Activated naive CD4-positive, alpha-beta T cell treated with anti-CD3 and anti-CD28 coated beads, Interleukin-2, amount 10 ng/mL, durations not matched to agents 7 days and 5 days (primary cell): ENCODE results near the gene RANBP6.
"Not testable (repeated sequence)": the region's sequence is repeated elsewhere in the genome, so short reads cannot be mapped to it uniquely, and the experiment has no call there.

Source experiments
- CTCF ChIA-PET: fragments of 350-600 bp; sonication (Branson Sonifier 250); formaldehyde crosslinking; loops from one replicate; lab custom pipeline; 2021; ENCODE audit warnings: antibody characterized with exemption; lab: Charles Lee
- DNase-seq: peaks from one replicate; pipeline ENCODE4 v3.0.0-alpha.2; 2020
- H3K27ac Mint-ChIP-seq: one replicate; pipeline ENCODE4 v1.8.0; 2021; ENCODE audit warnings: mild to moderate bottlenecking, moderate library complexity, mixed read lengths
- H3K27me3 Mint-ChIP-seq: one replicate; pipeline ENCODE4 v1.8.0; 2021; ENCODE audit warnings: mild to moderate bottlenecking, mixed read lengths
- H3K36me3 Mint-ChIP-seq: one replicate; pipeline ENCODE4 v1.8.0; 2021; ENCODE audit warnings: mixed read lengths
- H3K4me1 Mint-ChIP-seq: one replicate; pipeline ENCODE4 v1.8.0; 2021; ENCODE audit warnings: mixed read lengths
- H3K4me3 Mint-ChIP-seq: one replicate; pipeline ENCODE4 v1.8.0; 2021; ENCODE audit warnings: mild to moderate bottlenecking, moderate library complexity, mixed read lengths
- H3K9me3 Mint-ChIP-seq: one replicate; pipeline ENCODE4 v1.8.0; 2021; ENCODE audit warnings: mixed read lengths

RANBP6 gene

DNA sequence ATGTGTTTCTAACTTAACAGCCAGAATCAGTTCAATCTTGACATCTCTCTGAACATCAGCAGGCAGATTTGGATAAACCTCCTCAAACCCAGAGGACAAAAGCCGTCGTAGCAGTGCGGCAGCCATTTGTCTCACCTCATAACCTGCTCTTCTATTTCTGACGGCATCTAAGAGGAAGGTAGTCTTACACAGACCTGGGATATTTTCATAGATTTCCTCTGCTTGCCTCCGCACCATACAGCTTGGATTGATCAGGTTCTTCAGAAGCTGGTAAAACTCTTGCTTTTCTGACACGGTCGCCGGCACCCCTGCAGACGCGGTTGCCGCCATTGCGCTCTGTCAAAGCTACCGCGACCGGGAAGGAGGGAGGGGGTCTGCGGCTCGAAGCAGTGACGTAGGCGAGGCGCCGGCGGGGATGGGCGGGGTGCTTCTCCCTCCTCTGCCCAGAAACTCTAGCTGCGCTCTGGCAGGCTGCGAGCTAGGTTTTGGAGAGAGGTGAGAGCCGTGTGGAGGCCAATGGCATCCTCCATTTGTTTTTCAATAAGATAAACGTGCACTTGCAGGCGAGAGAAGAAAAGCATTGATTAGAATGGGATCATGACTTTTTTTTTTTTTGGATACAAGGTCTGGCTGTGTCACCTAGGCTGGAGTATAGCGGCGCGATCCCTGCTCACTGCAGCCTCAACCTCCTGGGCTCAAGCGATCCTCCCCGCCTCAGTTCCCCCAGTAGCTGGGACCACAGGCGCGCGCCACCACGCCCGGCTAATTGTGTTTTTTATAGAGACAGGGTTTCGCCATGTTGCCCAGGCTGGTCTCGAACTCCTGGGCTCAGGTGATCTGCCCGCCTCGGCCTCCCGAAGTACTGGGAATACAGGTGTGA is at the start of gene RANBP6:
Gene RANBP6, minus strand, starts transcription at position 347 of the 880 bp plus-strand sequence. Its CDS starts 17 bp downstream, at position 330.
- Mint-ChIP-seq H3K9me3 (peaks cover 3% of the 10 kb centered on the region), H3K4me1 (peaks cover 48% of the 10 kb centered on the region), H3K27ac (peak within 1 kb of the TSS; percentile 97), H3K36me3 (peaks cover 40% of the 10 kb centered on the region), H3K4me3 (peak within 1 kb of the TSS; percentile 89), H3K27me3 (peaks cover 3% of the 10 kb centered on the region)
- CTCF ChIA-PET: interaction anchor here (0.8 to 1.9 kb wide), 4 partner anchors 8 to 128 kb away, joined by 3 to 5 read pairs (median 4); no protein-coding TSS in a partner anchor
- peak; percentile 95 for DNase-seq

DNA sequence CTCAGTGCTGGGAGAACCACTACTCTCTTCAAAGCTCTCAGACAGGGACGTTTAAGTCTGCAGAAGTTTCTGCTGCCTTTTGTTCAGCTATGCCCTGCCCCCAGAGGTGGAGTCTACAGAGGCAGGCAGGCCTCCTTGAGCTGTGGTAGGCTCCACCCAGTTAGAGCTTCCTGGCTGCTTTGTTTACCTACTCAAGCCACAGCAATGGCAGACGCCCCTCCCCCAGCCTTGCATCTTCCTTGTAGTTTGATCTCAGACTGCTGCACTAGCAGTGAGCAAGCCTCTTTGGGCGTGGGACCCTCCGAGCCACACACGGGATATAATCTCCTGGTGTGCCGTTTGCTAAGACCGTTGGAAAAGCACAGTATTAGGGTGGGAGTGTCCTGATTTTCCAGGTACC is 47.7 kb upstream of the RANBP6 start:
- H3K9me3 Mint-ChIP-seq: peaks cover 19% of the 10 kb centered on the region
- CTCF ChIA-PET: interaction anchor here (4.7 kb wide), 1 partner anchor 10 kb away, joined by 18 read pairs; no protein-coding TSS in a partner anchor
- not testable (repeated sequence) for H3K27ac Mint-ChIP-seq, H3K4me3 Mint-ChIP-seq, H3K36me3 Mint-ChIP-seq
- peaks cover 15% of the 10 kb centered on the region for H3K4me1 Mint-ChIP-seq
- DNase-seq: peak; percentile 63
- peaks cover 41% of the 10 kb centered on the region for H3K27me3 Mint-ChIP-seq

- H3K9me3 Mint-ChIP-seq: peaks cover 2% of the 10 kb centered on the region
- no peak overlapping the region for H3K4me3 Mint-ChIP-seq
- peaks cover 27% of the 10 kb centered on the region for H3K27me3 Mint-ChIP-seq
- CTCF ChIA-PET: interaction anchor here (0.8 to 4.3 kb wide), 4 partner anchors 13 to 513 kb away, joined by 3 to 59 read pairs (median 8); no protein-coding TSS in a partner anchor
- no peak overlapping the region for H3K27ac Mint-ChIP-seq
- no peaks in the 10 kb centered on the region for H3K36me3 Mint-ChIP-seq
- H3K4me1 Mint-ChIP-seq: peaks cover 5% of the 10 kb centered on the region
- DNase-seq: no peak
These were observed 40.2 kb upstream of the RANBP6 start for GRCh38 chr9:6055666-6056065.

DNA sequence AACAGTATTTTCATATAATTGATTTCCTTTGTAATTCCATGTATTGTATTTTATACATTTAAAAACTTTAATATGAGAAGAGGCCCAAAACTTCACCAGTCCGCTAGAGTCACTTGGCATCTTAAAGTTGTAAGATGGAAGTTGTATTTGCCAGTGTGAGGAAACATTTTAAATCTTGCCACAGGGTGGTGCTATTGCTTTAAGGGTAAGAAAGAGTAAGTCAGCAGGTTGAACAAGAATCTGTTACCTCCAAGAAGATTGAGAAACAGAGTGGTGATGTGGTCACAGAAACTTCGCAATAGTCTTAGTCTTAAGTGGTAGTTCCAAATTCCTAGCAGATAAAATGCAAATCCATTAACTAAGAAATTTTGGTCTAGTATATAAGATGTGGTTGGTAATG is 39.8 kb upstream of the RANBP6 start:
- Mint-ChIP-seq H3K4me3 (no peak overlapping the region), H3K4me1 (peaks cover 5% of the 10 kb centered on the region)
- CTCF ChIA-PET: interaction anchor here (0.8 to 4.3 kb wide), 4 partner anchors 14 to 514 kb away, joined by 3 to 59 read pairs (median 8); no protein-coding TSS in a partner anchor

GRCh38 chr9:6054280-6055099 is 39.1 kb upstream of the RANBP6 start:
- H3K9me3 Mint-ChIP-seq: peaks cover 2% of the 10 kb centered on the region
- CTCF ChIA-PET: interaction anchor here (0.7 to 4.3 kb wide), 28 partner anchors 9 to 515 kb away, joined by 3 to 59 read pairs (median 4); no protein-coding TSS in a partner anchor
- no peak overlapping the region for H3K4me3 Mint-ChIP-seq
- H3K27ac Mint-ChIP-seq: no peak overlapping the region
- H3K4me1 Mint-ChIP-seq: peaks cover 10% of the 10 kb centered on the region
- H3K36me3 Mint-ChIP-seq: no peaks in the 10 kb centered on the region
- DNase-seq: peak; percentile 73
- peaks cover 17% of the 10 kb centered on the region for H3K27me3 Mint-ChIP-seq

More for the DNA sequence above, 39.8 kb upstream of the RANBP6 start:
- H3K27me3 Mint-ChIP-seq: peaks cover 24% of the 10 kb centered on the region
- no peaks in the 10 kb centered on the region for H3K36me3 Mint-ChIP-seq
- H3K27ac Mint-ChIP-seq: no peak overlapping the region
- DNase-seq: peak; percentile 53
- H3K9me3 Mint-ChIP-seq: peaks cover 2% of the 10 kb centered on the region

- no peaks in the 10 kb centered on the region for H3K36me3 Mint-ChIP-seq
- H3K27ac Mint-ChIP-seq: no peak overlapping the region
- peaks cover 12% of the 10 kb centered on the region for H3K27me3 Mint-ChIP-seq
- H3K4me3 Mint-ChIP-seq: no peak overlapping the region
- peaks cover 10% of the 10 kb centered on the region for H3K4me1 Mint-ChIP-seq
- CTCF ChIA-PET: interaction anchor here (3.9 to 4.3 kb wide), 2 partner anchors 12 to 166 kb away, joined by 18 to 59 read pairs; no protein-coding TSS in a partner anchor
- no peaks in the 10 kb centered on the region for H3K9me3 Mint-ChIP-seq
- DNase-seq: no peak
These were observed 37.0 kb upstream of the RANBP6 start for GRCh38 chr9:6052293-6052919.

DNA sequence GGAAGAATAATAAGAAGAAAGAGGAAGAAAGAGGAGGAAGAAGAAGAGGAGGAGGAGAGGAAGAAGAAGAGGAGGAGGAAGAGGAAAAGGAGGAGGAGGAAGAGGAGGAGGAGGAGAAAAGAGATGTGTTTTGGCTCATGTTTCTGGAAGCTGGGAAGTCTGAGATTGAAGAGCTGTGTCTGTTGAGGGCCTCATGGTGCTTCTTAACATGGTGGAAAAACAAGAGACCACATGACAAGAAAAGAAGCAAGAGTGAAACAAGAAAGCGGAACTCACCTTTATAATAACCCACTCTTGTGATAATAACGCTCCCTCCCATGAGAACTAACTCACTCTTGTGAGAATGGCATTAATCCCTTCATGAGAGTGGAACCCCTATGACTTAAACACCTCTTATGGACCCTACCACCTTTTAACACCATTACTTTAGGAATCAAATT is 36.1 kb upstream of the RANBP6 start:
- Mint-ChIP-seq H3K4me3 (no peak overlapping the region), H3K36me3 (no peaks in the 10 kb centered on the region), H3K27ac (no peak overlapping the region), H3K4me1 (peaks cover 10% of the 10 kb centered on the region), H3K27me3 (peaks cover 12% of the 10 kb centered on the region), H3K9me3 (no peaks in the 10 kb centered on the region)
- CTCF ChIA-PET: interaction anchor here (3.9 to 4.3 kb wide), 2 partner anchors 13 to 165 kb away, joined by 18 to 59 read pairs; no protein-coding TSS in a partner anchor
- no peak for DNase-seq

GRCh38 chr9:6049798-6050197 is 34.4 kb upstream of the RANBP6 start:
- Mint-ChIP-seq H3K27me3 (peaks cover 22% of the 10 kb centered on the region), H3K36me3 (no peaks in the 10 kb centered on the region), H3K4me1 (peaks cover 8% of the 10 kb centered on the region), H3K27ac (no peak overlapping the region), H3K4me3 (no peak overlapping the region), H3K9me3 (no peaks in the 10 kb centered on the region)
- peak; percentile 60 for DNase-seq
- CTCF ChIA-PET: interaction anchor here (0.6 to 2.5 kb wide), 5 partner anchors 120 to 518 kb away, joined by 3 to 18 read pairs (median 3); no protein-coding TSS in a partner anchor

DNA sequence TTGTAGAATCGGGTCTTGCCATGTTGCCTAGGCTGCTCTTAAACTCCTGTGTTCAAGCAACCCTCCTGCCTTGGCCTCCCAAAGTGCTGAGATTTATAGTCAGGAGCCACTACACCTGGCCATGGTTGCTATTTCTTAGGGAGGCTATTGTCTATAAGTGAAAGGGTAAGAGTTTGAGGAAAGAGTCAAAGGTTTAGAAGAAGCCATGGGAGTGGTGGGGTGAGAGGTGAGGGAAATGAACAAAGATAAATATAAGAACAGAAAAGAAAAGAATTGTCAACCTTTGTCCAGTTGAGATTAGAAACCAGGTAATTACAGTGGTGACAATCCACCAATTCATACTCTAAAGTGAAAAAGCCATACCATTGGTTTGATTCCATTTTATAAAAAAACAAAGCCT is 32.6 kb upstream of the RANBP6 start:
- no peaks in the 10 kb centered on the region for H3K9me3 Mint-ChIP-seq
- H3K27me3 Mint-ChIP-seq: peaks cover 23% of the 10 kb centered on the region
- H3K27ac Mint-ChIP-seq: no peak overlapping the region
- CTCF ChIA-PET: no interaction called here
- H3K36me3 Mint-ChIP-seq: no peaks in the 10 kb centered on the region
- H3K4me1 Mint-ChIP-seq: peaks cover 8% of the 10 kb centered on the region
- H3K4me3 Mint-ChIP-seq: no peak overlapping the region
- no peak for DNase-seq

- H3K36me3 Mint-ChIP-seq: no peaks in the 10 kb centered on the region
- H3K9me3 Mint-ChIP-seq: no peaks in the 10 kb centered on the region
- H3K4me1 Mint-ChIP-seq: peaks cover 8% of the 10 kb centered on the region
- H3K27me3 Mint-ChIP-seq: peaks cover 23% of the 10 kb centered on the region
- CTCF ChIA-PET: interaction anchor here (2.0 to 2.2 kb wide), 2 partner anchors 7 to 160 kb away, joined by 7 to 9 read pairs; no protein-coding TSS in a partner anchor
- H3K4me3 Mint-ChIP-seq: no peak overlapping the region
- no peak overlapping the region for H3K27ac Mint-ChIP-seq
- no peak for DNase-seq
These were observed 31.6 kb upstream of the RANBP6 start for GRCh38 chr9:6047020-6047419.

GRCh38 chr9:6045364-6045763 is 29.9 kb upstream of the RANBP6 start:
- H3K4me1 Mint-ChIP-seq: peaks cover 5% of the 10 kb centered on the region
- no peak overlapping the region for H3K4me3 Mint-ChIP-seq
- no peak overlapping the region for H3K27ac Mint-ChIP-seq
- no peak for DNase-seq
- CTCF ChIA-PET: interaction anchor here (1.2 to 2.2 kb wide), 3 partner anchors 9 to 158 kb away, joined by 5 to 9 read pairs (median 7); no protein-coding TSS in a partner anchor
- no peaks in the 10 kb centered on the region for H3K36me3 Mint-ChIP-seq
- H3K9me3 Mint-ChIP-seq: no peaks in the 10 kb centered on the region
- peaks cover 36% of the 10 kb centered on the region for H3K27me3 Mint-ChIP-seq

GRCh38 chr9:6040077-6040476 is 24.7 kb upstream of the RANBP6 start:
- no peaks in the 10 kb centered on the region for H3K4me1 Mint-ChIP-seq
- no peak overlapping the region for H3K4me3 Mint-ChIP-seq
- H3K27me3 Mint-ChIP-seq: peaks cover 41% of the 10 kb centered on the region
- H3K27ac Mint-ChIP-seq: no peak overlapping the region
- no peak for DNase-seq
- H3K9me3 Mint-ChIP-seq: no peaks in the 10 kb centered on the region
- CTCF ChIA-PET: no interaction called here
- no peaks in the 10 kb centered on the region for H3K36me3 Mint-ChIP-seq

DNA sequence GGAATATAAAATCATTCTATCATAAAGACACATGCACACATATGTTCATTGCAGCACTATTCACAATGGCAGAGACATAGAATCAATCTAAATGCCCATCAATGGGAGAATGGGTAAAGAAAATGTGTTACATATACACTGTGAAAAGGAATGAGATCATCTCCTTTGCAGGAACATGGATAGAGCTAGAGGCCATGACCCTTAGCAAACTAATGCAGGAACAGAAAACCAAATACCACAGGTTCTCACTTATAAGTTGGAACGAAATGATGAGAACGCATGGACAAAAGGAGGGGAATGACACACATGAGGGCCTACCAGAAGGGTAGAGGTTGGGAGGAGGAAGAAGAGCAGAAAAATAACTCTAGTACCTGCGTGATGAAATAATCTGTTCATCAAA is 21.0 kb upstream of the RANBP6 start:
- Mint-ChIP-seq H3K4me3 (no peak overlapping the region), H3K4me1 (no peaks in the 10 kb centered on the region), H3K27me3 (peaks cover 38% of the 10 kb centered on the region), H3K36me3 (no peaks in the 10 kb centered on the region), H3K9me3 (no peaks in the 10 kb centered on the region), H3K27ac (no peak overlapping the region)
- CTCF ChIA-PET: interaction anchor here (1.0 kb wide), 1 partner anchor 18 kb away, joined by 3 read pairs; no protein-coding TSS in a partner anchor
- DNase-seq: no peak
